MM.1S (cell line): ENCODE measurements around the gene VKORC1.

Experiments used
- CTCF ChIP-seq: fragments of 300-600 bp; sonication (generic); IDR thresholded peaks from 2 replicates; pipeline ENCODE4 v1.5.1; 2016; ENCODE audit warnings: antibody characterized with exemption, low read length, mixed read lengths
- EZH2 ChIP-seq: fragments of 300-600 bp; sonication (generic); optimal IDR thresholded peaks from 2 replicates; pipeline ENCODE3; 2017; ENCODE audit warnings: low read depth, mild to moderate bottlenecking, antibody characterized with exemption, low read length, mixed read lengths
- EZH2phosphoT487 ChIP-seq: fragments of 300-600 bp; sonication (generic); IDR thresholded peaks from 2 replicates; pipeline ENCODE4 v1.6.1; 2018; ENCODE audit warnings: antibody characterized with exemption, low read length

GRCh38 chr16:31118223-31119155 lies 23.9 kb upstream of the VKORC1 start:
- no peak for TF ChIP-seq CTCF
- TF ChIP-seq EZH2: no peak
- no peak for TF ChIP-seq EZH2phosphoT487
